Measurements from ENCODE around the gene BTNL2.

DNA sequence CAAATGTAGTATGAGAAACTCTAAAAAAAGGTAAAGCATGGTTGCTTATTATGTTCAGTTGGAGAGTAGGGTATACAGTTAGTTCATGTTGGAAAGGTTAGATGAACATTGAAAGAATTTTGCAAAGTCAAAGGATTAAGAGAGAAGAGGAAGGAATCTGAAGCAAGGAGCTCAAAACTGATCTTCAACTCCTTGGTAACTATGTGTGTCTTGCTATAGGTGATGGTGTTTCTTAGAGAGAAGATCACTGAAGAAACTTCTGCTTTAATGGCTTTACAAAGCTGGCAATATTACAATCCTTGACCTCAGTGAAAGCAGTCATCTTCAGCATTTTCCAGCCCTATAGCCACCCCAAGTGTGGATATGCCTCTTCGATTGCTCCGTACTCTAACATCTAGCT lies 37.5 kb upstream of the BTNL2 start:
- TF ChIP-seq GATA2 (IDR thresholded peaks at IDR 0.05; ENCODE audit: low read depth, low read length), result no peak
- no peak for TF ChIP-seq GATA3 (IDR thresholded peaks at IDR 0.05; ENCODE audit: low read depth, low read length)
